Left ventricle myocardium inferior (tissue), 1 donor: Measurements from ENCODE around the gene ADORA1. TPM values are rescaled to one million over a fixed set of nuclear protein-coding genes. Genes with fewer than 3 reads are reported as not detected.

Experiments used
- DNase-seq: peaks from one replicate; pipeline ENCODE4 v3.0.0-alpha.2; 2020
- H3K27ac ChIP-seq: fragments of 200-600 bp; replicated peaks from 2 replicates; pipeline ENCODE4 v1.8.0; 2021
- H3K27me3 ChIP-seq: fragments of 200-600 bp; 2 replicates; pipeline ENCODE4 v1.8.0; 2021; ENCODE audit warnings: low read depth
- H3K36me3 ChIP-seq: fragments of 200-600 bp; 2 replicates; pipeline ENCODE4 v1.8.0; 2021
- H3K4me1 ChIP-seq: fragments of 200-600 bp; 2 replicates; pipeline ENCODE4 v1.8.0; 2021
- H3K4me3 ChIP-seq: fragments of 200-600 bp; 2 replicates; pipeline ENCODE4 v1.8.0; 2021; ENCODE audit warnings: mild to moderate bottlenecking, moderate library complexity
- H3K9me3 ChIP-seq: fragments of 200-600 bp; replicated peaks from 2 replicates; pipeline ENCODE4 v1.8.0; 2021
- CTCF ChIP-seq: fragments of 200-600 bp; IDR thresholded peaks from 2 replicates; pipeline ENCODE4 v1.8.0; 2021; ENCODE audit warnings: antibody characterized with exemption, mild to moderate bottlenecking, borderline replicate concordance
- intact Hi-C: fragments of 100-400 bp; cut with micrococcal nuclease; formaldehyde crosslinking; loops from one replicate; pipeline ENCODE4 v1.11.0; 2022
- long read RNA-seq: library from polyadenylated mRNA; unstranded; transcript quantifications from one replicate; pipeline ENCODE4 v2.0.0, GENCODE V29; 2021
- total RNA-seq: library from RNA; stranded (reverse); fragmentation: NEBNext Ultra II Directional; extraction: Animal tissue kit (Norgen Biotek cat#: 25700); gene quantifications from one replicate; pipeline ENCODE4 v1.2.1, GENCODE V29; 2021
- donor health status: DM: no; HTN: yes; CAD: no; lungs with severe emphysema.

Gene ADORA1
- total RNA-seq: 16.4 TPM
- long read RNA-seq, partial matches to known transcripts: 50 of 53 reads
- long read RNA-seq, other reads (novel, unspliced or antisense): 0 of 53 reads

- peak; percentile 74 for DNase-seq
- H3K4me3 ChIP-seq: peak within 1 kb of the TSS; percentile 64
- H3K27me3 ChIP-seq: peaks cover 53% of the 10 kb centered on the region
- no peak for TF ChIP-seq CTCF
- no peaks in the 10 kb centered on the region for H3K36me3 ChIP-seq
- H3K9me3 ChIP-seq: no peaks in the 10 kb centered on the region
- intact Hi-C loops: no loop called here
- peaks cover 67% of the 10 kb centered on the region for H3K4me1 ChIP-seq
- H3K27ac ChIP-seq: peak within 1 kb of the TSS; percentile 89
Measured at GRCh38 chr1:203127666-203128430, at the start of gene ADORA1. ADORA1 (plus strand) TSS chr1:203127726; CDS start chr1:203128842, 1,116 bp downstream.

- intact Hi-C loops: no loop called here
- no peak for TF ChIP-seq CTCF
- peaks cover 25% of the 10 kb centered on the region for H3K4me1 ChIP-seq
Measured at GRCh38 chr1:203077956-203078355, 49.6 kb upstream of the ADORA1 start.

GRCh38 chr1:203078478-203078877 is 49.0 kb upstream of the ADORA1 start:
- DNase-seq: no peak
- intact Hi-C loops: no loop called here
- Histone ChIP-seq H3K27ac (no peak overlapping the region), H3K9me3 (no peaks in the 10 kb centered on the region), H3K4me1 (peaks cover 25% of the 10 kb centered on the region), H3K4me3 (no peak overlapping the region), H3K27me3 (peaks cover 25% of the 10 kb centered on the region), H3K36me3 (no peaks in the 10 kb centered on the region)
- no peak for TF ChIP-seq CTCF

More at GRCh38 chr1:203077956-203078355, 49.6 kb upstream of the ADORA1 start:
- Histone ChIP-seq H3K9me3 (no peaks in the 10 kb centered on the region), H3K36me3 (no peaks in the 10 kb centered on the region), H3K27ac (no peak overlapping the region), H3K27me3 (peaks cover 25% of the 10 kb centered on the region), H3K4me3 (no peak overlapping the region)
- no peak for DNase-seq

- no peak for DNase-seq
- intact Hi-C loops: loop anchor here (5.0 kb wide), 1 partner anchor 367 kb away; no protein-coding TSS in a partner anchor
- H3K9me3 ChIP-seq: no peaks in the 10 kb centered on the region
- TF ChIP-seq CTCF: no peak
- H3K36me3 ChIP-seq: no peaks in the 10 kb centered on the region
- peaks cover 12% of the 10 kb centered on the region for H3K27me3 ChIP-seq
- no peak overlapping the region for H3K27ac ChIP-seq
- H3K4me3 ChIP-seq: no peak overlapping the region
- H3K4me1 ChIP-seq: peaks cover 13% of the 10 kb centered on the region
Measured at GRCh38 chr1:203080456-203080855, 47.1 kb upstream of the ADORA1 start.

GRCh38 chr1:203081465-203082230 is 45.9 kb upstream of the ADORA1 start:
- H3K9me3 ChIP-seq: no peaks in the 10 kb centered on the region
- no peak for TF ChIP-seq CTCF
- H3K27ac ChIP-seq: no peak overlapping the region
- no peaks in the 10 kb centered on the region for H3K36me3 ChIP-seq
- H3K27me3 ChIP-seq: peaks cover under 1% of the 10 kb centered on the region
- no peak overlapping the region for H3K4me3 ChIP-seq
- DNase-seq: no peak
- peaks cover 5% of the 10 kb centered on the region for H3K4me1 ChIP-seq
- intact Hi-C loops: loop anchor here (5.0 kb wide), 1 partner anchor 366 kb away; no protein-coding TSS in a partner anchor
